GM08714 (cell line): ENCODE measurements around the gene ZCCHC14.
"Not testable (repeated sequence)": the region's sequence is repeated elsewhere in the genome, so short reads cannot be mapped to it uniquely, and the experiment has no call there.

ENCODE experiments used
- H3K4me3 ChIP-seq: fragments of 200-500 bp; sonication (Bioruptor generic); 2 replicates; pipeline ENCODE4 v1.5.1; 2014; ENCODE audit warnings: mild to moderate bottlenecking, low read length, inconsistent platforms
- ZNF274 ChIP-seq: IDR thresholded peaks from 2 replicates; pipeline ENCODE4 v1.6.1; 2012; ENCODE audit warnings: mild to moderate bottlenecking, low read depth, low read length

Gene ZCCHC14

GRCh38 chr16:87484487-87485331, 8.1 kb downstream of the ZCCHC14 start:
- TF ChIP-seq ZNF274 = no peak
- no peak overlapping the region for H3K4me3 ChIP-seq

GRCh38 chr16:87483481-87483880, 9.3 kb downstream of the ZCCHC14 start:
- no peak for TF ChIP-seq ZNF274
- H3K4me3 ChIP-seq = no peak overlapping the region

GRCh38 chr16:87482670-87483069, 10.2 kb downstream of the ZCCHC14 start:
- not testable (repeated sequence) for H3K4me3 ChIP-seq

- H3K4me3 ChIP-seq = no peak overlapping the region
- no peak for TF ChIP-seq ZNF274
Observed at GRCh38 chr16:87482266-87482665, 10.6 kb downstream of the ZCCHC14 start.

GRCh38 chr16:87481711-87482110, 11.1 kb downstream of the ZCCHC14 start:
- not testable (repeated sequence) for H3K4me3 ChIP-seq

- not testable (repeated sequence) for H3K4me3 ChIP-seq
Observed at GRCh38 chr16:87477209-87477981, 15.4 kb downstream of the ZCCHC14 start.

- no peak overlapping the region for H3K4me3 ChIP-seq
- no peak for TF ChIP-seq ZNF274
Observed at GRCh38 chr16:87474566-87474996, 18.2 kb downstream of the ZCCHC14 start.

GRCh38 chr16:87474017-87474416, 18.8 kb downstream of the ZCCHC14 start:
- no peak for TF ChIP-seq ZNF274
- no peak overlapping the region for H3K4me3 ChIP-seq

- H3K4me3 ChIP-seq = no peak overlapping the region
- no peak for TF ChIP-seq ZNF274
Observed at GRCh38 chr16:87472935-87473334, 19.9 kb downstream of the ZCCHC14 start.

GRCh38 chr16:87472142-87472778, 20.6 kb downstream of the ZCCHC14 start:
- no peak for TF ChIP-seq ZNF274
- no peak overlapping the region for H3K4me3 ChIP-seq

- no peak for TF ChIP-seq ZNF274
- no peak overlapping the region for H3K4me3 ChIP-seq
Observed at GRCh38 chr16:87471278-87472141, 21.3 kb downstream of the ZCCHC14 start.

GRCh38 chr16:87470332-87470731, 22.5 kb downstream of the ZCCHC14 start:
- TF ChIP-seq ZNF274 = no peak
- H3K4me3 ChIP-seq = no peak overlapping the region

GRCh38 chr16:87469169-87469568, 23.7 kb downstream of the ZCCHC14 start:
- TF ChIP-seq ZNF274 = no peak
- H3K4me3 ChIP-seq = no peak overlapping the region

- no peak overlapping the region for H3K4me3 ChIP-seq
- no peak for TF ChIP-seq ZNF274
Observed at GRCh38 chr16:87468550-87468949, 24.3 kb downstream of the ZCCHC14 start.
